Uterus (tissue), 4 donors: ENCODE data around the gene ST3GAL2. TPM values are rescaled to one million over a fixed set of nuclear protein-coding genes. Genes with fewer than 3 reads are reported as not detected.
A peak's percentile ranks its signal among the peaks of the same experiment; 100 is the strongest.

Source experiments
- DNase-seq, 2 donors: peaks; one replicate each; pipeline ENCODE4 v3.0.0-alpha.2; 2019 to 2020
- H3K27ac ChIP-seq, 2 donors: fragments of 200-600 bp; sonication (generic); 1 replicate in 1 of 2; 2 replicates in 1 of 2; pipeline ENCODE4 v1.5.1; 2016 to 2018
- H3K27me3 ChIP-seq, 2 donors: fragments of 200-600 bp; sonication (generic); one replicate each; pipeline ENCODE4 v1.5.1; 2018 to 2019; ENCODE audit warnings: control low read depth in 1 of 2
- H3K36me3 ChIP-seq, 2 donors: fragments of 200-600 bp; sonication (generic); one replicate each; pipeline ENCODE4 v1.5.1; 2019; ENCODE audit warnings: control low read depth in 1 of 2
- H3K4me1 ChIP-seq, 2 donors: fragments of 200-600 bp; sonication (generic); one replicate each; pipeline ENCODE4 v1.5.1; 2018 to 2019; ENCODE audit warnings: control low read depth in 1 of 2
- H3K4me3 ChIP-seq, 2 donors: fragments of 200-600 bp; sonication (generic); 1 replicate in 1 of 2; 2 replicates in 1 of 2; pipeline ENCODE4 v1.5.1; 2018 to 2019; ENCODE audit warnings: mild to moderate bottlenecking in 1 of 2
- H3K9me3 ChIP-seq, 2 donors: fragments of 200-600 bp; sonication (generic); one replicate each; pipeline ENCODE4 v1.5.1; 2019; ENCODE audit warnings: control low read depth in 1 of 2
- CTCF ChIP-seq, 4 experiments: fragments of 200-600 bp in 2 of 4; fragments of 450-650 bp in 2 of 4; sonication (generic) in 2 of 4; IDR thresholded peaks; one replicate each; pipeline ENCODE4 v1.5.1; 2016 to 2019; ENCODE audit warnings: antibody characterized with exemption in 4 of 4, mild to moderate bottlenecking in 2 of 4, moderate library complexity in 1 of 4
- POLR2A ChIP-seq, 2 donors: fragments of 450-650 bp; IDR thresholded peaks; one replicate each; pipeline ENCODE4 v1.6.1; 2016; ENCODE audit warnings: antibody characterized with exemption in 2 of 2, mild to moderate bottlenecking in 1 of 2, moderate library complexity in 1 of 2
- intact Hi-C: fragments of 100-400 bp; cut with DNase I; formaldehyde crosslinking; loops from one replicate; pipeline ENCODE4 v1.15.1; 2023; ENCODE audit warnings: low total_unique reads
- total RNA-seq, 4 donors: library from RNA; depleted of rRNA in 3 of 4; stranded (reverse); fragments of >200 nt in 3 of 4; gene quantifications; one replicate each; pipeline versions ENCODE4 v1.1.0 to v1.2.4, GENCODE V29; 2014 to 2023
- donor health status: DM: yes; HTN: yes; CAD: no.

The ST3GAL2 gene
- total RNA-seq, 4 donors from 2014 or later: 6.2 to 57.9 (median 27.5) TPM

DNA sequence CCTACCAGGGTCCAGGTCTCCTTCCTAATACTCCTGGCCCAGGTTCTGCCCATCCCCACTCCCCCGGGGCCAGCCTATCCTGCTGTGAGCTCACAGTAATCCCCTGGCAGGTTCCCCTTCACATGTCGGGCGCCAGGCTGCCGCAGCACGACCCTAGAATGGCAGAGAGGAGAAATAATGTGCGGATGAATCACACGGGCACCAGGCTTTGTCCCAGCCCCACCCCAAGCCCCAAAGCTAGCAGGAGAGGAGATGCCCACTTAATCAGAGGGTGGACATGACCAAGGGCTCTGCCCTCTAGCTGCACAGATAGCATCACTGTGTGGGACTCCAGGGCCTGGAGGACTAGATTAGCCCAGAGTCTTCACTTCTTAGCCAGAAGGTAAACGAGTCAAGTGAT is 39.5 kb downstream of the ST3GAL2 start:
- H3K27me3 ChIP-seq: no peaks in the 10 kb centered on the region
- no peaks in the 10 kb centered on the region for H3K36me3 ChIP-seq
- no peak overlapping the region for H3K27ac ChIP-seq
- no peak overlapping the region for H3K4me3 ChIP-seq
- no peaks in the 10 kb centered on the region for H3K4me1 ChIP-seq
- DNase-seq: no peak
- intact Hi-C loops: no loop called here
- no peaks in the 10 kb centered on the region for H3K9me3 ChIP-seq
- TF ChIP-seq POLR2A (IDR thresholded peaks at IDR 0.05): no peak
- TF ChIP-seq CTCF (IDR thresholded peaks at IDR 0.05): no peak

DNA sequence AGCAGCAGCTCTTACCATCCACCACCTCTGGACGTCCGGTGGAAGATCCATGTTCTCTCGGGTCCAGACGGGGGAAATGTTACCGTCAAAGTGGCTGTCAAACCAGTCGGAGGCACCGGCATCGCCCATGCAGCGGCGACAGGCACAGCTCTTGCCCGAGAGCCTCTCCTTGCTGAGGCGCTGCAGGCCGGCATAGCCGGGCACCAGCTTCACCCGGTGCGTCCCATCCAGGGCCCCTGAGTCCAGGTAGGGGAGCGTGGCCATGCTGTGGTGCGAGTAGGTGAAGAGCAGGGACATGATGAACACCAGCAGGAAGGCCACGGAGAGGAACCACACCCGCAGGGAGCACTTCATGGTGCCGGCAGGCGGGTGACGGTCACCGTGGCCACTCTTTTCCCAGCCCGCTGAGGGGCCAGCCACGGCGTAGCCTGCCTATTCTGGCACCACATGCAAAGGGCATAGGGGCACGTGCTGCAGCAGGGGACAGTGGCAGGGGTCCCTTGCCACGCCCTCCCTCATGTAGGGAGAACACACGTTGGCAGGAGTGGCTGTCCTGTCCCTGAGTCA is 40.6 kb downstream of the ST3GAL2 start:
- intact Hi-C loops: no loop called here
- Histone ChIP-seq H3K4me3 (no peak overlapping the region), H3K36me3 (no peaks in the 10 kb centered on the region), H3K9me3 (no peaks in the 10 kb centered on the region), H3K27ac (no peak overlapping the region), H3K27me3 (no peaks in the 10 kb centered on the region), H3K4me1 (no peaks in the 10 kb centered on the region)
- DNase-seq: no peak
- TF ChIP-seq CTCF (IDR thresholded peaks at IDR 0.05): no peak
- no peak for TF ChIP-seq POLR2A (IDR thresholded peaks at IDR 0.05)

DNA sequence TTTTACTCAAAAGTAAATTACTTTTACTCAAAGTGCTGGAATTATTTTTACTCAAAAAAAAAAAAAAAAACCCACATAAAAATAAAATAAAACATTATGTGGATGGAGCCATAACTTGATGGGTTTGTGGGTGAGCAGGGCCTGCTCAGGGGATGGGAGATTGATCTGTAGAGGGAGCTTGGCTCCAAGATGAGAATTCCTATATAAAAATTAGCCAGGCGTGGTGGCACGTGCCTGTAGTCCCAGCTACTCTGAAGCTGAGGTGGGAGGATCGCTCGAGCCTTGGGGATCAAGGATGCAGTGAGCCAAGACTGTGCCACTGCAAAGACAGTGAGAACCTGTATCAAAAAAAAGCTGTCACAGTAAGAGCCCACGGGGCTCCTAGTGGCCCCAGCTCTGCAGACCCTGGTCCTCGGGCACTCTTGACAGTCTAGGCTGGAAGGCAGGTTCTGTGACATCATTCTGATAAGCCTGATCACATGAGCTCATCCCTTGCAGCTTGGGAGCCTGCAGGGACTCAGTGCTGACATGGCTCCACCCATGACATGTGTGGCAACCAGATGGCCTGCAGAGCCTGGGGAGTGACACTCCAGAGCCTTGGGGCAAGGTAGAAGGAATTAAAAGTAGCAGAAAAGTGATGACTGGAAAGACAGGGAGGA is 42.5 kb downstream of the ST3GAL2 start:
- Histone ChIP-seq H3K27ac (no peak overlapping the region), H3K4me1 (no peaks in the 10 kb centered on the region), H3K9me3 (no peaks in the 10 kb centered on the region), H3K27me3 (no peaks in the 10 kb centered on the region), H3K36me3 (no peaks in the 10 kb centered on the region), H3K4me3 (no peak overlapping the region)
- TF ChIP-seq CTCF (IDR thresholded peaks at IDR 0.05): no peak
- TF ChIP-seq POLR2A (IDR thresholded peaks at IDR 0.05): no peak
- intact Hi-C loops: no loop called here
- no peak for DNase-seq

- Histone ChIP-seq H3K27me3 (no peaks in the 10 kb centered on the region), H3K4me3 (no peak overlapping the region), H3K4me1 (no peaks in the 10 kb centered on the region), H3K36me3 (no peaks in the 10 kb centered on the region), H3K9me3 (no peaks in the 10 kb centered on the region), H3K27ac (no peak overlapping the region)
- intact Hi-C loops: no loop called here
- no peak for DNase-seq
- TF ChIP-seq CTCF (IDR thresholded peaks at IDR 0.05) (peak; percentile 17 to 53 (median 48)), POLR2A (IDR thresholded peaks at IDR 0.05) (no peak)
Measured at GRCh38 chr16:70395345-70395901, 43.5 kb downstream of the ST3GAL2 start.

DNA sequence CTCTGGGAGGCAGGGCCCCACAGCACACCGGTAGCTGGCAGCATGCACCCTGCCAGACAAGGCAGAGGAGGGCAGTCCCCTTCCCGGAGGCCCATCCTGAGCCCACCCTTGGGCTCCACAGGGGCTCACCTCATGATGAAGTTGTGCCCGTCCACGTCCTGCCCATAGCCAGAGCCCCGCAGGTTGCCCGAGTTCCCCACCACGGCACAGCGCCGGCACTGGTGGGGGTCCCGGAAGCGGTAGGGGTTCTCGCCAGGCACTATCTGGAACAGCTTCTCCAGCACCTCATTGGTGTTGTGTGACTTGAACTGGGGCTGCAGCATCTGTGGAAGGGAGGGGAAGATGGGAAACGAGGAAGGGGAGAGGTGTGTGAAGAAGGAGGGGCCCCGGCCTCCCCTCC is 44.0 kb downstream of the ST3GAL2 start:
- no peak for TF ChIP-seq POLR2A (IDR thresholded peaks at IDR 0.05)
- TF ChIP-seq CTCF (IDR thresholded peaks at IDR 0.05): no peak
- no peak for DNase-seq
- intact Hi-C loops: no loop called here
- Histone ChIP-seq H3K4me1 (no peaks in the 10 kb centered on the region), H3K36me3 (no peaks in the 10 kb centered on the region), H3K9me3 (no peaks in the 10 kb centered on the region), H3K27ac (no peak overlapping the region), H3K4me3 (no peak overlapping the region), H3K27me3 (no peaks in the 10 kb centered on the region)
